Neural progenitor cell (in vitro differentiated cells): Measurements from ENCODE around the gene KLHL40. TPM values are rescaled to one million over a fixed set of nuclear protein-coding genes. Genes with fewer than 3 reads are reported as not detected.

Experiments used
- DNase-seq: peaks from one replicate; pipeline ENCODE4 v3.0.0-alpha.2; 2016; ENCODE audit warnings: low spot score
- H2AFZ ChIP-seq: fragments of 200-600 bp; sonication (generic); replicated peaks from 2 replicates; pipeline ENCODE4 v1.6.1; 2016; ENCODE audit warnings: antibody characterized with exemption
- H3F3A ChIP-seq: fragments of 200-600 bp; sonication (generic); 2 replicates; pipeline ENCODE4 v1.6.1; 2016; ENCODE audit warnings: antibody characterized with exemption, low read depth
- H3K27ac ChIP-seq: fragments of 200-600 bp; sonication (generic); 2 replicates; pipeline ENCODE4 v1.5.1; 2016; ENCODE audit warnings: mild to moderate bottlenecking
- H3K27me3 ChIP-seq: fragments of 200-600 bp; sonication (generic); 2 replicates; pipeline ENCODE4 v1.6.1; 2016; ENCODE audit warnings: mild to moderate bottlenecking, moderate library complexity
- H3K36me3 ChIP-seq: fragments of 200-600 bp; sonication (generic); 2 replicates; pipeline ENCODE4 v1.5.1; 2016
- H3K4me1 ChIP-seq: fragments of 200-600 bp; sonication (generic); 2 replicates; pipeline ENCODE4 v1.6.1; 2016; ENCODE audit warnings: mixed run types
- H3K4me2 ChIP-seq: fragments of 200-600 bp; sonication (generic); 2 replicates; pipeline ENCODE4 v1.6.1; 2016
- H3K4me3 ChIP-seq: fragments of 200-600 bp; sonication (generic); 2 replicates; pipeline ENCODE4 v1.5.1; 2016
- H3K79me2 ChIP-seq: fragments of 200-600 bp; sonication (generic); 2 replicates; pipeline ENCODE4 v1.6.1; 2016; ENCODE audit warnings: low read depth
- H3K9ac ChIP-seq: fragments of 200-600 bp; sonication (generic); 2 replicates; pipeline ENCODE4 v1.6.1; 2016
- H3K9me3 ChIP-seq: fragments of 200-600 bp; sonication (generic); 2 replicates; pipeline ENCODE4 v1.5.1; 2016; ENCODE audit warnings: low read depth
- H4K20me1 ChIP-seq: fragments of 200-600 bp; sonication (generic); 2 replicates; pipeline ENCODE4 v1.6.1; 2016; ENCODE audit warnings: low read depth
- H3K27ac Mint-ChIP-seq: 3 replicates; pipeline ENCODE4 v1.8.0; 2021; ENCODE audit warnings: mixed read lengths
- H3K27me3 Mint-ChIP-seq: 2 replicates; pipeline ENCODE4 v1.8.0; 2022; ENCODE audit warnings: low read depth, mild to moderate bottlenecking, inconsistent platforms, moderate library complexity, mixed read lengths; ENCODE audit not compliant: insufficient read depth
- H3K36me3 Mint-ChIP-seq: 3 replicates; pipeline ENCODE4 v1.8.0; 2021; ENCODE audit warnings: mixed read lengths
- H3K4me1 Mint-ChIP-seq: 3 replicates; pipeline ENCODE4 v1.8.0; 2021; ENCODE audit warnings: mixed read lengths
- H3K4me3 Mint-ChIP-seq: 3 replicates; pipeline ENCODE4 v1.8.0; 2021; ENCODE audit warnings: mild to moderate bottlenecking, moderate library complexity, mixed read lengths
- H3K9me3 Mint-ChIP-seq: 3 replicates; pipeline ENCODE4 v1.8.0; 2020; ENCODE audit warnings: mixed read lengths
- EZH2 ChIP-seq: fragments of 200-600 bp; sonication (generic); IDR thresholded peaks from 2 replicates; pipeline ENCODE4 v1.6.1; 2017; ENCODE audit warnings: antibody characterized with exemption, mild to moderate bottlenecking, moderate library complexity
- EZH2phosphoT487 ChIP-seq: fragments of 200-600 bp; sonication (generic); IDR thresholded peaks from 2 replicates; pipeline ENCODE4 v1.6.1; 2017; ENCODE audit warnings: antibody characterized with exemption
- total RNA-seq: library from RNA; depleted of rRNA; stranded (reverse); fragments of >200 nt; gene quantifications from 2 replicates; pipeline ENCODE4 v1.2.3, GENCODE V29; 2015; ENCODE audit warnings: low replicate concordance
- TF ChIP-seq, protein P1 (sequence below): fragments of 200-600 bp; sonication (generic); IDR thresholded peaks from 2 replicates; pipeline ENCODE4 v1.5.1; 2017; ENCODE audit warnings: antibody characterized with exemption, mild to moderate bottlenecking

Gene KLHL40
- total RNA-seq, 1 donor from 2014 or later: not detected

- Histone ChIP-seq H3K9me3 (no peaks in the 10 kb centered on the region), H3K4me3 (no peak overlapping the region), H3K9ac (no peak overlapping the region), H4K20me1 (no peaks in the 10 kb centered on the region), H3K4me1 (no peaks in the 10 kb centered on the region), H3K27me3 (no peaks in the 10 kb centered on the region), H3K4me2 (no peak overlapping the region), H3K27ac (no peak overlapping the region), H3F3A (no peaks in the 10 kb centered on the region), H3K79me2 (no peaks in the 10 kb centered on the region), H3K36me3 (no peaks in the 10 kb centered on the region), H2AFZ (no peak overlapping the region)
- Mint-ChIP-seq H3K4me3 (no peak overlapping the region), H3K9me3 (peaks cover 2% of the 10 kb centered on the region), H3K4me1 (peaks cover 3% of the 10 kb centered on the region), H3K36me3 (peaks cover 6% of the 10 kb centered on the region), H3K27me3 (peaks cover 2% of the 10 kb centered on the region), H3K27ac (no peak overlapping the region)
- TF ChIP-seq EZH2phosphoT487 (no peak), EZH2 (no peak)
- TF ChIP-seq, protein P1, sequence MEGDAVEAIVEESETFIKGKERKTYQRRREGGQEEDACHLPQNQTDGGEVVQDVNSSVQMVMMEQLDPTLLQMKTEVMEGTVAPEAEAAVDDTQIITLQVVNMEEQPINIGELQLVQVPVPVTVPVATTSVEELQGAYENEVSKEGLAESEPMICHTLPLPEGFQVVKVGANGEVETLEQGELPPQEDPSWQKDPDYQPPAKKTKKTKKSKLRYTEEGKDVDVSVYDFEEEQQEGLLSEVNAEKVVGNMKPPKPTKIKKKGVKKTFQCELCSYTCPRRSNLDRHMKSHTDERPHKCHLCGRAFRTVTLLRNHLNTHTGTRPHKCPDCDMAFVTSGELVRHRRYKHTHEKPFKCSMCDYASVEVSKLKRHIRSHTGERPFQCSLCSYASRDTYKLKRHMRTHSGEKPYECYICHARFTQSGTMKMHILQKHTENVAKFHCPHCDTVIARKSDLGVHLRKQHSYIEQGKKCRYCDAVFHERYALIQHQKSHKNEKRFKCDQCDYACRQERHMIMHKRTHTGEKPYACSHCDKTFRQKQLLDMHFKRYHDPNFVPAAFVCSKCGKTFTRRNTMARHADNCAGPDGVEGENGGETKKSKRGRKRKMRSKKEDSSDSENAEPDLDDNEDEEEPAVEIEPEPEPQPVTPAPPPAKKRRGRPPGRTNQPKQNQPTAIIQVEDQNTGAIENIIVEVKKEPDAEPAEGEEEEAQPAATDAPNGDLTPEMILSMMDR: no peak
- DNase-seq: no peak
Observed at GRCh38 chr3:42661593-42662022, 23.7 kb upstream of the KLHL40 start.

GRCh38 chr3:42662037-42662812, 23.1 kb upstream of the KLHL40 start:
- Mint-ChIP-seq H3K27ac (no peak overlapping the region), H3K4me3 (no peak overlapping the region), H3K9me3 (peaks cover 2% of the 10 kb centered on the region), H3K27me3 (peaks cover 2% of the 10 kb centered on the region), H3K36me3 (peaks cover 6% of the 10 kb centered on the region), H3K4me1 (peaks cover 3% of the 10 kb centered on the region)
- Histone ChIP-seq H3K9ac (no peak overlapping the region), H3K4me1 (no peaks in the 10 kb centered on the region), H3F3A (no peaks in the 10 kb centered on the region), H3K4me3 (no peak overlapping the region), H3K27me3 (no peaks in the 10 kb centered on the region), H2AFZ (no peak overlapping the region), H3K79me2 (no peaks in the 10 kb centered on the region), H3K9me3 (no peaks in the 10 kb centered on the region), H3K36me3 (no peaks in the 10 kb centered on the region), H3K4me2 (no peak overlapping the region), H3K27ac (no peak overlapping the region), H4K20me1 (no peaks in the 10 kb centered on the region)
- no peak for DNase-seq
- no peak for TF ChIP-seq EZH2phosphoT487
- TF ChIP-seq, protein P1: no peak

DNA sequence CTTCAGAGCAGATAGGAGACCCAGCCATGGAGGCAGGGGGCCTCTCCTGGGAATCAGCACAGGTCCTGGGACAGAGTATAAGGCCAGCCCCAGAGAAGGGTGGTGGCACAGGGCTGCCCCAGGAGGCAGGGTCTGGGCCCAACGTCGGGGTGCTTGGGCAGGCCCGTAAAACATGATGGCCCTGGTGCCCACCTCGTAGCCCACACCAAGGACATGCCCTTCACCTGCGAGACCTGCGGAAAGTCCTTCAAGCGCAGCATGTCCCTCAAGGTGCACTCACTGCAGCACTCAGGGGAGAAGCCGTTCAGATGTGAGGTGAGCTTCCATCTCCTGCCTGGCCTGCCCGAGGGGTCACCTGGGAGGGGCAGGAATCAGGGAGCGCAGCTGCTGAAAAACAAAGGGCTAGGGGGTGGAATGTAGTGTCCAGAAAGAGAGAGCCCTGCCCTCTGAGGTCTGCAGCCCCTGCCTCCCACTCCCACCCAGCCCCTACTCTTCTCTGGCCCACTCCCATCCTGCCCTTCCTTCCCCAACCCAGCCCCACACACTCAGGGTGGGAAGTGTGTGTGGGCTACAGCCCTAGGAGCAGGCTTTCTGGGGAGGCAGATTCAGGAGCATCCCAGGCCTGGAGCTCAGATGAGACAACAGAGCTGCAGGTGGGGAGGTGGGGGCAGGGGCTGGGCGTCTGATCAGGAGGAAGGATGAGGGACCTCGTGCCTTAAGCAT, 22.4 kb upstream of the KLHL40 start:
- Histone ChIP-seq H4K20me1 (no peaks in the 10 kb centered on the region), H3K4me1 (no peaks in the 10 kb centered on the region), H3K4me2 (no peak overlapping the region), H3K79me2 (no peaks in the 10 kb centered on the region), H3K27ac (no peak overlapping the region), H2AFZ (no peak overlapping the region), H3K27me3 (no peaks in the 10 kb centered on the region), H3K36me3 (no peaks in the 10 kb centered on the region), H3K9me3 (no peaks in the 10 kb centered on the region), H3K9ac (no peak overlapping the region), H3K4me3 (no peak overlapping the region), H3F3A (no peaks in the 10 kb centered on the region)
- no peak for TF ChIP-seq EZH2
- TF ChIP-seq, protein P1: no peak
- TF ChIP-seq EZH2phosphoT487: no peak
- peaks cover 9% of the 10 kb centered on the region for H3K4me1 Mint-ChIP-seq
- peaks cover 3% of the 10 kb centered on the region for H3K9me3 Mint-ChIP-seq
- no peak for DNase-seq
- peaks cover 3% of the 10 kb centered on the region for H3K27me3 Mint-ChIP-seq
- no peak overlapping the region for H3K4me3 Mint-ChIP-seq
- peaks cover 6% of the 10 kb centered on the region for H3K36me3 Mint-ChIP-seq
- H3K27ac Mint-ChIP-seq: no peak overlapping the region
